Activated naive CD4-positive, alpha-beta T cell treated with anti-CD3 and anti-CD28 coated beads for 36 hours (primary cell): ENCODE data around the gene MAP2. TPM values are rescaled to one million over a fixed set of nuclear protein-coding genes. Genes with fewer than 3 reads are reported as not detected.
"Not testable (repeated sequence)": the region's sequence is repeated elsewhere in the genome, so short reads cannot be mapped to it uniquely, and the experiment has no call there.

Source experiments
- CTCF ChIA-PET: fragments of 350-600 bp; sonication (Branson Sonifier 250); formaldehyde crosslinking; loops from one replicate; lab custom pipeline; 2021; ENCODE audit warnings: antibody characterized with exemption; lab: Charles Lee
- DNase-seq: peaks from one replicate; pipeline ENCODE4 v3.0.0-alpha.2; 2020
- H3K27ac Mint-ChIP-seq: one replicate; pipeline ENCODE4 v1.8.0; 2021; ENCODE audit warnings: mild to moderate bottlenecking, mixed read lengths
- H3K27me3 Mint-ChIP-seq: one replicate; pipeline ENCODE4 v1.8.0; 2021; ENCODE audit warnings: low read depth, mixed read lengths
- H3K36me3 Mint-ChIP-seq: one replicate; pipeline ENCODE4 v1.8.0; 2021; ENCODE audit warnings: low read depth, mixed read lengths
- H3K4me1 Mint-ChIP-seq: one replicate; pipeline ENCODE4 v1.8.0; 2021; ENCODE audit warnings: low read depth, mixed read lengths
- H3K4me3 Mint-ChIP-seq: one replicate; pipeline ENCODE4 v1.8.0; 2021; ENCODE audit warnings: mild to moderate bottlenecking, moderate library complexity, mixed read lengths
- H3K9me3 Mint-ChIP-seq: one replicate; pipeline ENCODE4 v1.8.0; 2021; ENCODE audit warnings: mixed read lengths
- intact Hi-C: fragments of 100-400 bp; cut with micrococcal nuclease; formaldehyde crosslinking; loops from one replicate; pipeline ENCODE4 v1.15.1; 2023
- total RNA-seq, 2 experiments: library from RNA; stranded (reverse); gene quantifications; one replicate each; pipeline ENCODE4 v1.2.3, GENCODE V29; 2021

Gene MAP2
- total RNA-seq, 2 experiments from 2014 or later, result 0.20 to 0.67 TPM

DNA sequence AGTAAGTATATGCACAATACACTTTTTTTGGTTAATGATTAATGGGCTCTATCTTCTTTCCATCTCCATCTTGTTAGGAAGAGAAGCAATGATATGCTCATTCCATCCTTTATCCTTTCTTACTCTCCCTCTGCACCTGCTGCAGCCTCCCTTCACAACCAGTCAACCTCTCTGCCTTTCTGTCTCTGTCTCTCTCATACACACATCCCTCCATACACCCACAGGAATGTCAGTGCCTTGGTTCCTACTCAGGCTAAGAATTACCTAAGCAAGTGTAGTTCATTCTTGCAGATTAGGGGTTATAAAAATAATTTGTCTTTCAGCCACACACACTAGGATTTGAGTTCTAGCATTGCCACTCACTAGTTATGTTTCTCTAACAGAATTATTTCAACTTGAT is 45.6 kb downstream of the MAP2 start:
- no peaks in the 10 kb centered on the region for H3K9me3 Mint-ChIP-seq
- intact Hi-C loops, result no loop called here
- no peak overlapping the region for H3K4me3 Mint-ChIP-seq
- CTCF ChIA-PET, result no interaction called here
- DNase-seq, result no peak
- H3K27ac Mint-ChIP-seq, result no peak overlapping the region
- peaks cover 3% of the 10 kb centered on the region for H3K27me3 Mint-ChIP-seq
- H3K4me1 Mint-ChIP-seq, result no peaks in the 10 kb centered on the region
- no peaks in the 10 kb centered on the region for H3K36me3 Mint-ChIP-seq

DNA sequence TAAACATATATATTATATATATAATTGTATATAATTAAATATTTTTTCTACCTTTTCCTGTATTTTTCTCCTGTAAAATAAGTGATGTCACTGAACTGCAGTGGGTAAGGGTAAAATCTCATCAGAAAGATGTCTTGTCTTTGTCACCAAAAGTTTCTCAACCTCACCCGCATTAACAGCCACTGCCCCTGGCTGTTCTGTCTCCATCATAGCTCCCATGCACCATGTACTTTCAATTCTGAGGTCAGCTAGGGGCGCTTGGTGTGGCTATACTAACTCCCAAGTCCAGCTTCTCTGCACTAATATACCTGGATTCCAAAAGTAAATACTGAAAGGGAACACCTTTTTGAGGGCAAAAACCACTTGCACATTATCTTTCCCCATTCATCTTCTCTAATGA is 46.6 kb downstream of the MAP2 start:
- H3K4me1 Mint-ChIP-seq, result no peaks in the 10 kb centered on the region
- intact Hi-C loops, result no loop called here
- H3K27me3 Mint-ChIP-seq, result peaks cover 3% of the 10 kb centered on the region
- CTCF ChIA-PET, result no interaction called here
- no peak overlapping the region for H3K27ac Mint-ChIP-seq
- no peak overlapping the region for H3K4me3 Mint-ChIP-seq
- no peak for DNase-seq
- no peaks in the 10 kb centered on the region for H3K9me3 Mint-ChIP-seq
- no peaks in the 10 kb centered on the region for H3K36me3 Mint-ChIP-seq

DNA sequence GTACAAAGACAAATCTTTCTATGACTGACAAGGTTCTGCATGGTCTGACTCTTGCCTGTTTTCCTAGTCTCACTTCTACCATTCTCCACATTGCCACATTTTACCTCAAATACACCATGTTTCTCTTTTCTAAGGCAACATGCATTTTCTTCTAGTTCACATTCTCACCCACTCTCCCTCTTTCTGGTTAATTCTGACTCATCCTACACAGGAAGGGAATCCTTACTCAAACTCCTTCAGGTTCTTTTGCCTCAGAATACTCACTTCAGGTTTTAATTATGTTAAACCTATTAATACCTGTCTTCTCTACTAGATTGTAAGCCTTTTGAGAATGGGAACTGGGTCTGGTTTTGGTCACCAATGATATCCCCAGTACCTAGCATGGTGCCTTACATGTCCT is 47.2 kb downstream of the MAP2 start:
- Mint-ChIP-seq H3K4me1 (no peaks in the 10 kb centered on the region), H3K9me3 (no peaks in the 10 kb centered on the region), H3K27ac (no peak overlapping the region), H3K4me3 (no peak overlapping the region), H3K27me3 (peaks cover 3% of the 10 kb centered on the region), H3K36me3 (no peaks in the 10 kb centered on the region)
- intact Hi-C loops, result no loop called here
- DNase-seq, result no peak
- CTCF ChIA-PET, result no interaction called here

DNA sequence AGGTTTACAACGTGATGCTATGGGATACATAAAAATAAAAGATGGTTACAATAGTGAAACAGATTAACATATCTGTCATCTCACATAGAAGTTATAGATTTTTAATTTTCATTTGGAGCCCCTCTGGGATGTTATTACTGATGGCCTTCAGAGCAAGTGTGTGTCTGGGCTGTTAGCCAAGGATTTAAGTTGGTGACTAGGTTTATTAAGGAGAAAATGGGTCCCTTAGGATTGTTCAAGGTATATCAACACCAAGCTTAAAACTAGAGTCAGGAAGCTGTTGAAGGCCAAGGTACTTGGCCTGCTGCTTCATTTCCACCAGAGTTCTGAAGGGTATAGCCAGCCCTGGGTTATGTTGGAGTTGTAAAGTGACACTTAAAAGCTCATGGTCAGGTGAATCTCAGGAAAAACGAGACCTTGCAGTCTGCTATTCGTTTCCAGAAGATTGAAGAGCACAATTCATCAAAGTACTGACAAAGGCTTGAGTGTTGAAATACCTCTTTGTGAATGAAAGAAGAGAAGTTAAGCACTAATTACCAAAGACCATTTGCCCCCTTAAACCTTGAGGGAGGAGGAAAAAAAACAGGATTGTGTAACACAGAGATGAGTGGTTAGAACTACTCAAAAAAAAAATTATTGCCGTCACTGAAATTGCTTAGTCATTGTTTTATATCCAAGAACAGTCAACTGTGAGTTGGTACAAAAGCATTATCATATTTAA is 48.4 kb downstream of the MAP2 start:
- Mint-ChIP-seq H3K27me3 (peaks cover 3% of the 10 kb centered on the region), H3K4me1 (no peaks in the 10 kb centered on the region), H3K36me3 (no peaks in the 10 kb centered on the region), H3K27ac (no peak overlapping the region), H3K9me3 (no peaks in the 10 kb centered on the region), H3K4me3 (no peak overlapping the region)
- CTCF ChIA-PET, result no interaction called here
- no peak for DNase-seq
- intact Hi-C loops, result no loop called here

DNA sequence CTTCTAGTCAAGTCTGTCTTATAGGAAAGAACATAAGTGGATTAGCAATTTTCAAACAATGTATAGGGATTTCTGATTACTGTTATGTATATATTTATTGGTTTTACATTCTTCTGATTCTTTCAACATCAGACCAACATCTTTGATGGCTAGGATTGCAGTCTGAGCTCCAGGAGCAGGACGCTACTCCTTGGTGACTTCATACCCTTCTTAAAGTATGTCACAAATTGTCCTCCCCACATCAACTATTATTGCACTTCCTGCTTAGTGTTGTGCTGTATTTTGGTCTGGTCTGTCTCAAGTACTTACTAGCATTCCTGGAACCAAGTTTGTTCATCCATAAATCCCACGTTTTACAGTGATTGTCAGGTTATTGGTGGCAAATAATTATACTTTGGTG is 49.0 kb downstream of the MAP2 start:
- H3K36me3 Mint-ChIP-seq, result no peaks in the 10 kb centered on the region
- H3K4me3 Mint-ChIP-seq, result no peak overlapping the region
- H3K9me3 Mint-ChIP-seq, result no peaks in the 10 kb centered on the region
- CTCF ChIA-PET, result no interaction called here
- intact Hi-C loops, result no loop called here
- H3K4me1 Mint-ChIP-seq, result no peaks in the 10 kb centered on the region
- no peak for DNase-seq
- H3K27me3 Mint-ChIP-seq, result peaks cover 3% of the 10 kb centered on the region
- H3K27ac Mint-ChIP-seq, result no peak overlapping the region

DNA sequence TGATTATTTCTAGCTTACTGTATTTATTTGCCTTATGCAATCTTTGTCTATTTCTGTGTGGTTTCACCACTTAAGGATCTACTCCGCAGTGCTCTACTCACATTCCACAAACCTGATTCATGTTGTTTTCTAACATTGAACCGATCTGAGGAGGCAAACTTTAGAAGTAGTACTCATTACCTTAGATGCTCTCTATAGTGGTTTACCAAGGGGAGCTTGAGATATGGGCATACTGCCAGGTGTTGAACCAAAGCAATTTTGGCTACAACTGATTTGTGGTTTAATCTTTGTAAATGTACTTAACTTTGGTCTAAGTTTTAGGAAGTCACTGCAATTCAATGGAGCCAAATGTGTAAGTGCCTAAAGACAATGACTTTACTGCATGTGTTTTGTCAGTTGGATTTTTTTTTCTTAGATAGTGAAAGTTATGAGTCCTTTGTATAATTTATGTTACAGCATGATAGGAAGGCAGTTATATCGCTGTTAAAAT is 50.1 kb downstream of the MAP2 start:
- CTCF ChIA-PET, result interaction anchor here (0.6 kb wide), 1 partner anchor 8 kb away, joined by 3 read pairs; no protein-coding TSS in a partner anchor
- intact Hi-C loops, result no loop called here
- Mint-ChIP-seq H3K4me3 (no peak overlapping the region), H3K36me3 (no peaks in the 10 kb centered on the region), H3K27ac (no peak overlapping the region), H3K4me1 (no peaks in the 10 kb centered on the region), H3K27me3 (peaks cover 3% of the 10 kb centered on the region), H3K9me3 (no peaks in the 10 kb centered on the region)
- no peak for DNase-seq

DNA sequence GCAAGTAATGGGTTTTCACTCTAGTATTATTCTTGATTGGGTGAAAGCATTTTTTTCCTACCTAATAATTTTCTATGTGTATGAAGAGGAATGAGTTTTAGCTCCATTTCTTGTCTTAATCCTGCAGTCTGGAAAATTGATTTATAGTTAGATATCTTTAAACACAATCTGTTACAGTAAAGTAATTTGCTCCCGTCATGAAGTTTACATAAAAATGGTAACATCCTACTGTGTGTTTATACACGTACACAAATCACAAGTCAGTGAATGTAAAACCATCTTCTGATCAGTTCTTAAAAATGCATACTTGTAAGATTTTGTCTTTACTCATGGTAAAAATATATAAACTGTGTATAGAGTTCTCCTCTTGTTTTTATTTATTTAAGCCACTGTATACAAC is 51.1 kb downstream of the MAP2 start:
- CTCF ChIA-PET, result no interaction called here
- Mint-ChIP-seq H3K27me3 (peaks cover 3% of the 10 kb centered on the region), H3K4me1 (no peaks in the 10 kb centered on the region), H3K9me3 (no peaks in the 10 kb centered on the region), H3K27ac (no peak overlapping the region), H3K36me3 (no peaks in the 10 kb centered on the region), H3K4me3 (no peak overlapping the region)
- no peak for DNase-seq
- intact Hi-C loops, result no loop called here

DNA sequence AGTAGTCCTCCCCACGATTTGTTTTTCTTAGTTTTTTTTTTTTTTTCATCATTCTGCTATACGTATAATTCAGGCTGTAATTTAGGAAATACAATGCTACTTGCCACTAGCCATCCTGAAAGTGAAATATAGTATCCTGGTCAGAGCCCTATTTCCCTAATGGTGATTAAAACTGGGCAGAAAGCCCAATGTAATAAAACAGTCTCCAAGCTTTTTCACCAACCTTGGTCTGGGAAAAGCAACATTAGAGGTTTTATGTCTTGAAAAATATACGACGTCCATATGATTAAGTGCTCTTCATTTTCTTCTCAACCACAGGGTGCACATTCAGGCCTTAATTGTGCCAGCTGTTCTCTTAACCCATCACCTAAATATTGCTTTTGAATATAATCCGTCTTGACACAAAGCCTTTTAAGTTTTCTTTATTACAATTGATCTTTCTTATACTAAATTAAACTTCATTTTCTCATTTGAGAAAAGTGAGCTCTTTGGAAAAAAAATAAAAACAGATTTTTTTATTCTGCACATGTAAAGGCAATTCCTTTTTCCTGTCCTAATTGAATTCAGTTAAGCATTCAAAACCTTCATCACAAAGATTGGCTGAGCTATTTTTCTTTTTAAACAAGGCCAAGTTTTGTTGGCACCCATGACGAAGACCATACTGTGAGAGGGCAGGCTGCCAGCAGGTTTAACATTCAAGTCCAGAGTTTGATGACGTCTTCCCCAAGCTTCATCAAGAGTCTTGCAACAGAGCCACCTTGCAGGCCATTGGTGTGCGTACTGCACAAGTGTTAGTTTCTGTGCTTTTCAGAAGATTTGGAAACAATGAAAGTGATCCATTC is 52.7 kb downstream of the MAP2 start:
- CTCF ChIA-PET, result no interaction called here
- intact Hi-C loops, result no loop called here
- no peak overlapping the region for H3K27ac Mint-ChIP-seq

DNA sequence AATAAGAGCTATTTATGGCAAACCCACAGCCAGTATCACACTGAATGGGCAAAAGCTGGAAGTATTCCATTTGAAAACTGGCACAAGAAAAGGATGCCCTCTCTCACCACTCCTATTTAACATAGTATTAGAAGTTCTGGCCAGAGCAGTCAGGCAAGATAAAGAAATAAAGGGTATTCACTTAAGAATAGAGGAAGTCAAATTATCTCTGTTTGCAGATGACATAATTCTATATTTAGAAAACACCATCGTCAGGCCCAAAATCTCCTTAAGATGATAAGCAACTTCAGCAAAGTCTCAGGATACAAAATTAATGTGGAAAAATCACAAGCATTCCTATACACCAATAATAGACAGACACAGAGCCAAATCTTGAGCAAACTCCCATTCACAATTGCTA is 68.4 kb downstream of the MAP2 start:
- H3K27ac Mint-ChIP-seq, intact Hi-C loops, H3K27me3 Mint-ChIP-seq: not testable (repeated sequence)

More for the DNA sequence above, 52.7 kb downstream of the MAP2 start:
- no peak for DNase-seq
- Mint-ChIP-seq H3K4me1 (no peaks in the 10 kb centered on the region), H3K27me3 (peaks cover 3% of the 10 kb centered on the region), H3K9me3 (no peaks in the 10 kb centered on the region), H3K36me3 (no peaks in the 10 kb centered on the region), H3K4me3 (no peak overlapping the region)

DNA sequence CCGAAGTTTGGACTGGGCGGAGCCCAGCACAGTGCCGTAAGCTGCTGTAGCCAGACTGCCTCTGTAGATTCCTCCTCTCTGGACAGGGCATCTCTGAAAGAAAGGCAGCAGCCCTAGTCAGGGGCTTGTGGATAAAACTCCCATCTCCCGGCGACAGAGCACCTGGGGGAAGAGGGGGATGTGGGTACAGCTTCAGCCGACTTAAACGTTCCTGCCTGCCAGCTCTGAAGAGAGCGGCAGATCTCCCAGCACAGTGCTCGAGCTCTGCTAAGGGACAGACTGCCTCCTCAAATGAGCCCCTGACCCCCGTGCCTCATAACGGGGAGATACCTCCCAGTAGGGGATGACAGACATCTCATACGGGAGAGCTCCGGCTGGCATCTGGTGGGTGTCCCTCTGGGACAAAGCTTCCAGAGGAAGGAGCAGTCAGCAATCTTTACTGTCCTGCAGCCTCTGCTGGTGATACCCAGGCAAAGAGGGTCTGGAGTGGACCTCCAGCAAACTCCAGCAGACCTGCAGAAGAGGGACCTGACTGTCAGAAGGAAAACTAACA is 71.3 kb downstream of the MAP2 start:
- CTCF ChIA-PET, result interaction anchor here (0.6 kb wide), 1 partner anchor 95 kb away, joined by 3 read pairs; no protein-coding TSS in a partner anchor
- DNase-seq, H3K36me3 Mint-ChIP-seq, H3K4me1 Mint-ChIP-seq, H3K4me3 Mint-ChIP-seq, intact Hi-C loops, H3K27me3 Mint-ChIP-seq, H3K27ac Mint-ChIP-seq: not testable (repeated sequence)
- H3K9me3 Mint-ChIP-seq, result peaks cover 22% of the 10 kb centered on the region

More for the DNA sequence above, 68.4 kb downstream of the MAP2 start:
- peaks cover 19% of the 10 kb centered on the region for H3K9me3 Mint-ChIP-seq
- H3K36me3 Mint-ChIP-seq, H3K4me3 Mint-ChIP-seq, DNase-seq, CTCF ChIA-PET, H3K4me1 Mint-ChIP-seq: not testable (repeated sequence)

DNA sequence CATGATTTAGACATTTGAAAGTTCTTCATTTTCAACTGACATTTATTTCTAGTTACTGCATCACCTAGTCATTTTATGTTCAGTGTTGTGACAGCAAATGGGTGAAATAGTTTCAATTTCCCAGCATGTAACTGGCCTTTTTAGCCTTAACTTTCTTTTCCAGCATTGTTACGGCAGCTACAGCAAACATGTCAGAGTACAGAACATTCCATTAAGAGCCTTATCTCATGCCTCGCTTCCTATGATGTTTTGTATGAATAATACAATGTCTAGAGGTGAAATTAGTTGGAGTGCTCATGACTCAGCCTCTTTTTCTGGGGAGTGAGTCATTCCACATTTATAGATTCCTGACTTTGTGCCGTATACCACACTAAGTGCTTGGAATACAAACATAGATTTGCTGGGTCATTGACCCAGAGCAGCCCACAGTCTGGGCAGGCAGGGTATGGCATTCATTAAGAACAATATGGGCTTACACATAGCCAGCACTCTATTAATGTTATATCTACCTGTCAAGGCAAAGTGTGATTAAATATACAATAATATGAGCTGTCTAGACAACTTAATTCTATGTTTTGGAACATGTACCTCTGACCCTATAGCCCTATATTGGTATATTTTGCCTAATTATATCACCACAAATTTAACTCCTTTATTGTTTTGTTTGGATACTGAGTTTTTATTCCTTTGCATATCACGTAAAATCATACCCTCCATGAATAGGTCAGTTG is 72.2 kb downstream of the MAP2 start:
- H3K4me1 Mint-ChIP-seq, result no peaks in the 10 kb centered on the region
- CTCF ChIA-PET, result no interaction called here
- no peak for DNase-seq
- peaks cover 19% of the 10 kb centered on the region for H3K9me3 Mint-ChIP-seq
- H3K27ac Mint-ChIP-seq, result no peak overlapping the region
- no peaks in the 10 kb centered on the region for H3K36me3 Mint-ChIP-seq
- H3K27me3 Mint-ChIP-seq, result no peaks in the 10 kb centered on the region
- intact Hi-C loops, result no loop called here
- no peak overlapping the region for H3K4me3 Mint-ChIP-seq

DNA sequence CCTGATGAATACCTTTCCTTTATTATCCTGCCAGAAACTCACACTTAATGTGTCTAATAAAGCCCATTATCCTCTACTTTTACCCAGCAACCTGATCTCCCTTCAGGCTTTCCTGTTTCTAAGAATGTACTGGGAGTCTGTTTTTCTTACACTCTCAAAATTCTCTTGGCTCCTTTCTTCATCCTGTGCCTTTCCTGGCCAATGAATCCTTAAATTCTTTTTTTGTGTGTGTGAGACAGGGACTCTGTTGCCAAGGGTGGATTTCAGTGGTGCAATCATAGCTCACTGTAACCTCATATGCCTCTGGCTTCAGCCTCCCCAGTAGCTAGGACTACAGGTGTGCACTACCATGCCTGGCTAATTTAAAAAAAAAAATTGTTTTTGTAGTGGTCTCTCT is 72.7 kb downstream of the MAP2 start:
- Mint-ChIP-seq H3K36me3 (no peaks in the 10 kb centered on the region), H3K27me3 (no peaks in the 10 kb centered on the region), H3K4me3 (no peak overlapping the region), H3K9me3 (peaks cover 13% of the 10 kb centered on the region), H3K4me1 (no peaks in the 10 kb centered on the region), H3K27ac (no peak overlapping the region)
- CTCF ChIA-PET, result no interaction called here
- intact Hi-C loops, result no loop called here
- DNase-seq, result no peak
